Subcutaneous adipose tissue (tissue), 4 donors: ENCODE measurements around the gene TSPAN5. TPM values are rescaled to one million over a fixed set of nuclear protein-coding genes. Genes with fewer than 3 reads are reported as not detected.

Experiments used
- CTCF ChIP-seq: fragments of 450-650 bp; IDR thresholded peaks from one replicate; pipeline ENCODE4 v1.5.1; 2016; ENCODE audit warnings: low read depth, mild to moderate bottlenecking, control low read depth, antibody characterized with exemption, moderate library complexity
- total RNA-seq, 4 donors: library from RNA; depleted of rRNA; stranded (reverse); fragments of >200 nt; gene quantifications; one replicate each; pipeline ENCODE4 v1.1.0, GENCODE V29; 2016

TSPAN5 gene
- total RNA-seq, 4 donors from 2014 or later: 2.2 to 6.5 (median 4.1) TPM

- TF ChIP-seq CTCF: no peak
Measured at GRCh38 chr4:98502624-98503023, 155.8 kb downstream of the TSPAN5 start.

- TF ChIP-seq CTCF: no peak
Measured at GRCh38 chr4:98502031-98502430, 156.4 kb downstream of the TSPAN5 start.

- TF ChIP-seq CTCF: no peak
Measured at GRCh38 chr4:98501383-98501782, 157.0 kb downstream of the TSPAN5 start.

GRCh38 chr4:98498774-98499173 lies 159.6 kb downstream of the TSPAN5 start:
- TF ChIP-seq CTCF: no peak

- TF ChIP-seq CTCF: no peak
Measured at GRCh38 chr4:98496152-98496845, 162.1 kb downstream of the TSPAN5 start.

GRCh38 chr4:98493296-98493695 lies 165.1 kb downstream of the TSPAN5 start:
- TF ChIP-seq CTCF: no peak

GRCh38 chr4:98491899-98492559 lies 166.4 kb downstream of the TSPAN5 start:
- TF ChIP-seq CTCF: no peak
